Fibroblast of villous mesenchyme (primary cell): ENCODE data around the gene GPR157. TPM values are rescaled to one million over a fixed set of nuclear protein-coding genes. Genes with fewer than 3 reads are reported as not detected.
"Not testable (repeated sequence)": the region's sequence is repeated elsewhere in the genome, so short reads cannot be mapped to it uniquely, and the experiment has no call there.

Experiments
- DNase-seq: peaks from one replicate; pipeline ENCODE4 v3.0.0-alpha.2; 2010; ENCODE audit warnings: low read depth
- H3K4me3 ChIP-seq: 2 replicates; pipeline ENCODE4 v1.5.1; 2011; ENCODE audit warnings: low read depth, mild to moderate bottlenecking, low read length
- CTCF ChIP-seq: IDR thresholded peaks from 2 replicates; pipeline ENCODE4 v1.5.1; 2012; ENCODE audit warnings: low read depth, mild to moderate bottlenecking, low read length; ENCODE audit not compliant: insufficient read depth
- total RNA-seq: library from RNA; depleted of rRNA; stranded (reverse); fragments of >200 nt; gene quantifications from 2 replicates; pipeline ENCODE4 v1.2.3, GENCODE V29; 2012

The GPR157 gene
- total RNA-seq, 1 donor = 9.5 TPM

DNA sequence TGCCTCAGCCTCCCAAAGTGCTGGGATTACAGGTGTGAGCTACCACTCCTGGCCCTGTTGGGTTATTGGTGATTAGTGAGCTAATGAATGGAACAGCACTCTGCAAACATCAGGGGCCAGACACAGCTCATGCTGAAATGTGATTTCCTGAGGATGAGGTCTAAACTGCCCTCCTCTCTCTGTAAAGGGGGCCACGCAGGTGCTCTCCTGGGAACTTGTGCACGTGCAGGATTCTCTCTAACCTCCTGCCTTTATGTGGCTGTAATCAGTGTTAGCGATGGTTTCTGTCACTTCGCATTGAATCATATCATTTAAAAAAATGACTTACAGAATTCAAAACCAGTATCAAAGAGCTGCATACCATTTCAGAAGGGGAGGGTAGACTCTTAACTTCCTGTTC lies 3.6 kb downstream of the GPR157 start:
- no peak for DNase-seq
- no peak overlapping the region for H3K4me3 ChIP-seq
- TF ChIP-seq CTCF = no peak

DNA sequence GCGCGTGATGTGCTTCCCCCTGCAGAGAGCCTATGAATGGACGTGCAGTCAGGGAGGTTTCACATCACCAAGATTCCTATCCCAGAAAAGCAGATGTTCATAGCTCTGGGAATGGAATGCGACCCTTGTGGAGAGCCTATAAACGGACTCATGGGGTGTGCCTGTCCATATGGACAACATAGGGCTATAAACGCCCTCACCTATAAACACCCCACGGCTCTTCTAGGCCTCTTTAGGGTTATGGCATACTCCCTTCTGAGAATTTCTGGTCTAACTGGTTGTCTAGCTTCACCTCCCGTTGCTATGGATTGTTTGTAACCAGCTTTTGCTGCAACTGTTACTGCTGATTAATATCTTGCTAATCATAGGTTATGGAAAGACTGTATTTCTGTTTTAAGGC lies 4.5 kb downstream of the GPR157 start:
- not testable (repeated sequence) for H3K4me3 ChIP-seq, DNase-seq

- not testable (repeated sequence) for DNase-seq, H3K4me3 ChIP-seq
Measured at GRCh38 chr1:9123665-9124064, 5.2 kb downstream of the GPR157 start.

- H3K4me3 ChIP-seq = no peak overlapping the region
- TF ChIP-seq CTCF = no peak
- no peak for DNase-seq
Measured at GRCh38 chr1:9121496-9122409, 7.1 kb downstream of the GPR157 start.

DNA sequence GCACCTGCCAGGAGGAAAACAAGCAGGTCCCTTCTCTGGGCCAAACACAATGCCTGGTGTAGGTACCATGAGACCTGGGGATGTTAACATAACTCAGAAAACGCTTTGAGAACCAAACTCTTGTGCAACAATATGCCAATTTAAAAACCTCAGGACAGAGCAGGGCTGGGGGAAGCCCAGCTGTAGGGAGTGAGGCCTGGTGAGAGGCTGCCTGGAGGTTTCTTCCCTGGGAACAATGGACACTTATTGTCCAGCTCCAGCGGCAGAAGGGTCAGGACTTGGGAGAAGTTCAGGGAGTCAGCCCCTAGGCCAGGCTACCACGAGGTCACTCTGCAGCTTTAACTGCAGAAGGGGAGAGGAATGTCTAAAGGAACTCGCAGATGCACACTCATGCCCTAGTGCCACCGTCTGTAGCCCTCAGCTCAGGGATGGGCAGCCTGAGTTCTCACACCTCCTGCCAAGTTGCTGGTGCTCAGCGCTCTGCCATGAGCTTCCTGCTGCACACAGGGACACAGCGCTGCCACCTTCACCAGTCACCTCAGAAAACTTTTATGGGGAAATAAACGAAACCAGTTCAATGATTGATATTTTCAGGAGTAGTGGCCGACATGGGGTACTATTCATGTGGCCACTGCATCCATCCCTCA lies 8.5 kb downstream of the GPR157 start:
- H3K4me3 ChIP-seq = no peak overlapping the region

GRCh38 chr1:9119745-9120144 lies 9.2 kb downstream of the GPR157 start:
- no peak overlapping the region for H3K4me3 ChIP-seq
- no peak for DNase-seq
- no peak for TF ChIP-seq CTCF

More for the DNA sequence above, 8.5 kb downstream of the GPR157 start:
- no peak for TF ChIP-seq CTCF
- DNase-seq = no peak

GRCh38 chr1:9118186-9118585 lies 10.7 kb downstream of the GPR157 start:
- TF ChIP-seq CTCF = no peak

More at GRCh38 chr1:9118186-9118585, 10.7 kb downstream of the GPR157 start:
- H3K4me3 ChIP-seq = no peak overlapping the region
- no peak for DNase-seq
